GM23338 (cell line): ENCODE measurements around the gene CDCA4. TPM values are rescaled to one million over a fixed set of nuclear protein-coding genes. Genes with fewer than 3 reads are reported as not detected.

Experiments used
- ATAC-seq: fragments of 200-7000 bp; cut with Tn5 transposase; 3 replicates; pipeline ENCODE4 v1.9.1; 2020
- DNase-seq: peaks from one replicate; pipeline ENCODE4 v3.0.0-alpha.2; 2015; ENCODE audit warnings: low spot score
- H2AFZ ChIP-seq: fragments of 200-600 bp; sonication (generic); 2 replicates; pipeline ENCODE4 v1.8.0; 2016; ENCODE audit warnings: antibody characterized with exemption, mild to moderate bottlenecking, moderate library complexity
- H3F3A ChIP-seq: fragments of 200-600 bp; sonication (generic); replicated peaks from 2 replicates; pipeline ENCODE4 v1.8.0; 2017; ENCODE audit warnings: antibody characterized with exemption, mixed run types, low read depth
- H3K27ac ChIP-seq: fragments of 200-600 bp; sonication (generic); 2 replicates; pipeline ENCODE4 v1.6.1; 2016; ENCODE audit warnings: low read depth
- H3K27me3 ChIP-seq: fragments of 200-600 bp; sonication (generic); 2 replicates; pipeline ENCODE4 v1.8.0; 2016; ENCODE audit warnings: mild to moderate bottlenecking, mixed run types, moderate library complexity; ENCODE audit not compliant: insufficient read depth
- H3K36me3 ChIP-seq: fragments of 200-600 bp; sonication (generic); 2 replicates; pipeline ENCODE4 v1.8.0; 2016; ENCODE audit warnings: mild to moderate bottlenecking; ENCODE audit not compliant: insufficient read depth
- H3K4me1 ChIP-seq: fragments of 200-600 bp; sonication (generic); 2 replicates; pipeline ENCODE4 v1.8.0; 2016; ENCODE audit warnings: mild to moderate bottlenecking, moderate library complexity; ENCODE audit not compliant: insufficient read depth
- H3K4me2 ChIP-seq: fragments of 200-600 bp; sonication (generic); 2 replicates; pipeline ENCODE4 v1.7.1; 2017; ENCODE audit warnings: mixed run types
- H3K4me3 ChIP-seq: fragments of 200-600 bp; sonication (generic); 2 replicates; pipeline ENCODE4 v1.6.1; 2016; ENCODE audit warnings: mixed run types
- H3K79me2 ChIP-seq: fragments of 200-600 bp; sonication (generic); replicated peaks from 2 replicates; pipeline ENCODE4 v1.8.0; 2017; ENCODE audit warnings: mild to moderate bottlenecking; ENCODE audit not compliant: insufficient read depth
- H3K9me2 ChIP-seq: fragments of 200-600 bp; sonication (generic); 2 replicates; pipeline ENCODE4 v1.8.0; 2017; ENCODE audit not compliant: insufficient read depth
- H4K20me1 ChIP-seq: fragments of 200-600 bp; sonication (generic); replicated peaks from 2 replicates; pipeline ENCODE4 v1.8.0; 2017; ENCODE audit warnings: mild to moderate bottlenecking; ENCODE audit not compliant: insufficient read depth
- H3K27ac Mint-ChIP-seq: 2 replicates; pipeline ENCODE4 v1.8.0; 2020; ENCODE audit warnings: inconsistent platforms, mild to moderate bottlenecking, moderate library complexity, mixed read lengths
- H3K27me3 Mint-ChIP-seq: 3 replicates; pipeline ENCODE4 v1.8.0; 2022; ENCODE audit warnings: low read depth, mild to moderate bottlenecking, moderate library complexity, mixed read lengths, inconsistent platforms; ENCODE audit not compliant: insufficient read depth, poor library complexity
- H3K36me3 Mint-ChIP-seq: 3 replicates; pipeline ENCODE4 v1.8.0; 2021; ENCODE audit warnings: low read depth, mild to moderate bottlenecking, inconsistent platforms, moderate library complexity, mixed read lengths
- H3K4me1 Mint-ChIP-seq: 3 replicates; pipeline ENCODE4 v1.8.0; 2020; ENCODE audit warnings: mild to moderate bottlenecking, inconsistent platforms, mixed read lengths
- H3K4me3 Mint-ChIP-seq: 3 replicates; pipeline ENCODE4 v1.8.0; 2021; ENCODE audit warnings: moderate library complexity, mild to moderate bottlenecking, inconsistent platforms, mixed read lengths
- H3K9me3 Mint-ChIP-seq: 3 replicates; pipeline ENCODE4 v1.8.0; 2020; ENCODE audit warnings: moderate library complexity, mild to moderate bottlenecking, inconsistent platforms, mixed read lengths
- CREB1 ChIP-seq: fragments of 250-450 bp; sonication (Bioruptor Pico); IDR thresholded peaks from 2 replicates; pipeline ENCODE4 v1.5.0; 2020; ENCODE audit warnings: low read depth, mild to moderate bottlenecking, moderate library complexity
- CTCF ChIP-seq, 2 experiments: fragments of 200-600 bp in 1 of 2; sonication (generic) in 1 of 2; conservative IDR thresholded peaks; 2 replicates each; pipeline versions ENCODE4 v1.5.1 to v1.6.1; 2016 to 2017; ENCODE audit warnings: antibody characterized with exemption in 2 of 2, low read depth in 2 of 2, mild to moderate bottlenecking in 2 of 2, moderate library complexity in 1 of 2
- EZH2 ChIP-seq: fragments of 200-600 bp; sonication (generic); IDR thresholded peaks from one replicate; pipeline ENCODE4 v1.8.0; 2017; ENCODE audit warnings: antibody characterized with exemption, mild to moderate bottlenecking, low read depth; ENCODE audit not compliant: unreplicated experiment
- EZH2phosphoT487 ChIP-seq: fragments of 200-600 bp; sonication (generic); IDR thresholded peaks from one replicate; pipeline ENCODE4 v1.8.1; 2018; ENCODE audit warnings: antibody characterized with exemption; ENCODE audit not compliant: unreplicated experiment
- NANOG ChIP-seq: IDR thresholded peaks from 2 replicates; pipeline ENCODE4 v1.6.1; 2016; ENCODE audit warnings: antibody characterized with exemption, borderline replicate concordance
- POLR2AphosphoS5 ChIP-seq: IDR thresholded peaks from 2 replicates; pipeline ENCODE4 v1.6.1; 2016; ENCODE audit warnings: antibody characterized with exemption, low read depth
- STAT1 ChIP-seq: IDR thresholded peaks from one replicate; pipeline ENCODE4 v1.6.1; 2016; ENCODE audit warnings: antibody characterized with exemption; ENCODE audit not compliant: unreplicated experiment
- ZNF114 ChIP-seq: fragments of 250-450 bp; sonication (Bioruptor Pico); IDR thresholded peaks from 2 replicates; pipeline ENCODE4 v1.5.0; 2020; ENCODE audit warnings: mild to moderate bottlenecking, moderate library complexity
- ZNF331 ChIP-seq: fragments of 250-450 bp; sonication (Bioruptor Pico); IDR thresholded peaks from 2 replicates; pipeline ENCODE4 v1.5.0; 2020; ENCODE audit warnings: low read depth, mild to moderate bottlenecking, moderate library complexity
- ZNF462 ChIP-seq: fragments of 250-450 bp; sonication (Bioruptor Pico); IDR thresholded peaks from 2 replicates; pipeline ENCODE4 v1.5.0; 2020; ENCODE audit warnings: mild to moderate bottlenecking, moderate library complexity
- polyA plus RNA-seq: library from polyadenylated mRNA; unstranded; fragments of >200 nt; fragmentation: Nextera tagmentation; extraction: Ambion mirVana; gene quantifications from 2 replicates; pipeline ENCODE4 v1.2.1, GENCODE V29; 2016
- total RNA-seq: library from RNA; depleted of rRNA; stranded (reverse); fragments of >200 nt; shearing (Covaris generic); gene quantifications from 2 replicates; pipeline ENCODE4 v1.2.3, GENCODE V29; 2014
- TF ChIP-seq, protein P1 (sequence below): IDR thresholded peaks from one replicate; pipeline ENCODE4 v1.6.1; 2018; ENCODE audit warnings: antibody characterized with exemption; ENCODE audit not compliant: unreplicated experiment
- TF ChIP-seq, protein P2 (sequence below): IDR thresholded peaks from 2 replicates; pipeline ENCODE4 v1.6.1; 2016; ENCODE audit warnings: antibody characterized with exemption

The CDCA4 gene
- total and polyA plus RNA-seq, 2 experiments from 2014 or later, result 32.6 to 70.7 TPM

- DNase-seq, result no peak
- H3K36me3 ChIP-seq, result no peaks in the 10 kb centered on the region
- peaks cover 5% of the 10 kb centered on the region for H3K27me3 ChIP-seq
- no peak overlapping the region for H2AFZ ChIP-seq
- no peak for TF ChIP-seq CTCF (conservative IDR thresholded peaks at IDR 0.05; ENCODE audit: low read depth in 2 of 2)
- TF ChIP-seq, protein P1, sequence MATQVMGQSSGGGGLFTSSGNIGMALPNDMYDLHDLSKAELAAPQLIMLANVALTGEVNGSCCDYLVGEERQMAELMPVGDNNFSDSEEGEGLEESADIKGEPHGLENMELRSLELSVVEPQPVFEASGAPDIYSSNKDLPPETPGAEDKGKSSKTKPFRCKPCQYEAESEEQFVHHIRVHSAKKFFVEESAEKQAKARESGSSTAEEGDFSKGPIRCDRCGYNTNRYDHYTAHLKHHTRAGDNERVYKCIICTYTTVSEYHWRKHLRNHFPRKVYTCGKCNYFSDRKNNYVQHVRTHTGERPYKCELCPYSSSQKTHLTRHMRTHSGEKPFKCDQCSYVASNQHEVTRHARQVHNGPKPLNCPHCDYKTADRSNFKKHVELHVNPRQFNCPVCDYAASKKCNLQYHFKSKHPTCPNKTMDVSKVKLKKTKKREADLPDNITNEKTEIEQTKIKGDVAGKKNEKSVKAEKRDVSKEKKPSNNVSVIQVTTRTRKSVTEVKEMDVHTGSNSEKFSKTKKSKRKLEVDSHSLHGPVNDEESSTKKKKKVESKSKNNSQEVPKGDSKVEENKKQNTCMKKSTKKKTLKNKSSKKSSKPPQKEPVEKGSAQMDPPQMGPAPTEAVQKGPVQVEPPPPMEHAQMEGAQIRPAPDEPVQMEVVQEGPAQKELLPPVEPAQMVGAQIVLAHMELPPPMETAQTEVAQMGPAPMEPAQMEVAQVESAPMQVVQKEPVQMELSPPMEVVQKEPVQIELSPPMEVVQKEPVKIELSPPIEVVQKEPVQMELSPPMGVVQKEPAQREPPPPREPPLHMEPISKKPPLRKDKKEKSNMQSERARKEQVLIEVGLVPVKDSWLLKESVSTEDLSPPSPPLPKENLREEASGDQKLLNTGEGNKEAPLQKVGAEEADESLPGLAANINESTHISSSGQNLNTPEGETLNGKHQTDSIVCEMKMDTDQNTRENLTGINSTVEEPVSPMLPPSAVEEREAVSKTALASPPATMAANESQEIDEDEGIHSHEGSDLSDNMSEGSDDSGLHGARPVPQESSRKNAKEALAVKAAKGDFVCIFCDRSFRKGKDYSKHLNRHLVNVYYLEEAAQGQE, result no peak
- no peak for TF ChIP-seq ZNF331 (CRISPR knock-in tag)
- no peak for TF ChIP-seq POLR2AphosphoS5
- no peak for TF ChIP-seq EZH2
- no peak for TF ChIP-seq STAT1
- TF ChIP-seq ZNF462, result no peak
- TF ChIP-seq CREB1, result no peak
- no peak for TF ChIP-seq EZH2phosphoT487
- no peak for TF ChIP-seq ZNF114 (CRISPR knock-in tag)
- TF ChIP-seq NANOG, result no peak
- TF ChIP-seq, protein P2, sequence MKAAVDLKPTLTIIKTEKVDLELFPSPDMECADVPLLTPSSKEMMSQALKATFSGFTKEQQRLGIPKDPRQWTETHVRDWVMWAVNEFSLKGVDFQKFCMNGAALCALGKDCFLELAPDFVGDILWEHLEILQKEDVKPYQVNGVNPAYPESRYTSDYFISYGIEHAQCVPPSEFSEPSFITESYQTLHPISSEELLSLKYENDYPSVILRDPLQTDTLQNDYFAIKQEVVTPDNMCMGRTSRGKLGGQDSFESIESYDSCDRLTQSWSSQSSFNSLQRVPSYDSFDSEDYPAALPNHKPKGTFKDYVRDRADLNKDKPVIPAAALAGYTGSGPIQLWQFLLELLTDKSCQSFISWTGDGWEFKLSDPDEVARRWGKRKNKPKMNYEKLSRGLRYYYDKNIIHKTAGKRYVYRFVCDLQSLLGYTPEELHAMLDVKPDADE, result no peak
- peaks cover 13% of the 10 kb centered on the region; the same call in 1 of the 2 replicates for H3K4me1 ChIP-seq
- Mint-ChIP-seq H3K4me3 (no peak overlapping the region), H3K9me3 (no peaks in the 10 kb centered on the region), H3K4me1 (peaks cover 12% of the 10 kb centered on the region; the same call in 2 of the 3 replicates), H3K27ac (no peak overlapping the region), H3K27me3 (peaks cover 21% of the 10 kb centered on the region), H3K36me3 (no peaks in the 10 kb centered on the region)
- H3K27ac ChIP-seq, result no peak overlapping the region
- H3K4me3 ChIP-seq, result no peak overlapping the region
- H3K9me2 ChIP-seq, result no peaks in the 10 kb centered on the region
- H4K20me1 ChIP-seq, result no peaks in the 10 kb centered on the region
- H3K4me2 ChIP-seq, result no peak overlapping the region
- no peaks in the 10 kb centered on the region for H3F3A ChIP-seq
- no peak for ATAC-seq
- no peaks in the 10 kb centered on the region for H3K79me2 ChIP-seq
Measured at GRCh38 chr14:104971447-104972240, 49.2 kb downstream of the CDCA4 start.
